ENCODE measurements around the gene CYP26B1. TPM values are rescaled to one million over a fixed set of nuclear protein-coding genes. Genes with fewer than 3 reads are reported as not detected.

The CYP26B1 gene
- total and polyA plus RNA-seq, 2 donors from 2014 or later: 2.5 to 3.1 TPM

DNA sequence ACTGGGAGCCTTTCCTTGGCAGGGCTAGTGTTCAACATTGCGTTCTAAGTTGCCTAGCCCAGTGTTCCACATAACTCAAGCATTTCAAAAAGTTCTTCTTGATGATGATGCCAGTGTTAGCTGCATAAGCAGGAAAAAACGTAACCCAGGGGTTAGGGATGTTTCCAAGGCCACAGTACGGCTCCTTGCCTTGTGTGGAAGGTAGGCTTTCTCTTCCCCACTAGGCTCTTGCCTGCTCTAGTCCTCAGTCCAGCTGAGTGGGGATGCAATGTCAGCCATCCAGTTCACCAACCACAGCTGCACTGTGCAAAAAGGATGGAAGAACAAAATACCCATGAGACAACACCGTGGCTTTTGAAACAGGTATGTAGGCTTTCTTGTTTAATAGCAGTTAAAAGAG is 28.0 kb upstream of the CYP26B1 start:
- Histone ChIP-seq H3K36me3 (ENCODE audit: control insufficient read depth in 2 of 3, insufficient read depth in 3 of 3, low read length in 3 of 3) (peaks cover 0 to 7% (median 6%) of the 10 kb centered on the region in 3 donors), H3K9ac (ENCODE audit: low read length in 3 of 3) (no peak overlapping the region), H3K4me1 (ENCODE audit: control insufficient read depth in 2 of 3, insufficient read depth in 2 of 3, low read depth in 1 of 3, low read length in 3 of 3) (no peaks in the 10 kb centered on the region), H3K27me3 (ENCODE audit: control insufficient read depth, insufficient read depth, low read length) (no peaks in the 10 kb centered on the region), H3K9me3 (ENCODE audit: control insufficient read depth in 2 of 3, insufficient read depth in 1 of 3, low read length in 3 of 3) (no peaks in the 10 kb centered on the region), H3K27ac (ENCODE audit: low read depth in 2 of 2, low read length in 2 of 2) (no peak overlapping the region), H3K4me3 (ENCODE audit: low read length in 3 of 3) (no peak overlapping the region)
- no peak for DNase-seq
- intact Hi-C loops (cut with DNase I): no loop called here
- TF ChIP-seq, protein P1, sequence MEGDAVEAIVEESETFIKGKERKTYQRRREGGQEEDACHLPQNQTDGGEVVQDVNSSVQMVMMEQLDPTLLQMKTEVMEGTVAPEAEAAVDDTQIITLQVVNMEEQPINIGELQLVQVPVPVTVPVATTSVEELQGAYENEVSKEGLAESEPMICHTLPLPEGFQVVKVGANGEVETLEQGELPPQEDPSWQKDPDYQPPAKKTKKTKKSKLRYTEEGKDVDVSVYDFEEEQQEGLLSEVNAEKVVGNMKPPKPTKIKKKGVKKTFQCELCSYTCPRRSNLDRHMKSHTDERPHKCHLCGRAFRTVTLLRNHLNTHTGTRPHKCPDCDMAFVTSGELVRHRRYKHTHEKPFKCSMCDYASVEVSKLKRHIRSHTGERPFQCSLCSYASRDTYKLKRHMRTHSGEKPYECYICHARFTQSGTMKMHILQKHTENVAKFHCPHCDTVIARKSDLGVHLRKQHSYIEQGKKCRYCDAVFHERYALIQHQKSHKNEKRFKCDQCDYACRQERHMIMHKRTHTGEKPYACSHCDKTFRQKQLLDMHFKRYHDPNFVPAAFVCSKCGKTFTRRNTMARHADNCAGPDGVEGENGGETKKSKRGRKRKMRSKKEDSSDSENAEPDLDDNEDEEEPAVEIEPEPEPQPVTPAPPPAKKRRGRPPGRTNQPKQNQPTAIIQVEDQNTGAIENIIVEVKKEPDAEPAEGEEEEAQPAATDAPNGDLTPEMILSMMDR (IDR thresholded peaks at IDR 0.05; ENCODE audit: borderline replicate concordance, extremely low read depth, insufficient read depth): no peak
- FAIRE-seq: no peak

DNA sequence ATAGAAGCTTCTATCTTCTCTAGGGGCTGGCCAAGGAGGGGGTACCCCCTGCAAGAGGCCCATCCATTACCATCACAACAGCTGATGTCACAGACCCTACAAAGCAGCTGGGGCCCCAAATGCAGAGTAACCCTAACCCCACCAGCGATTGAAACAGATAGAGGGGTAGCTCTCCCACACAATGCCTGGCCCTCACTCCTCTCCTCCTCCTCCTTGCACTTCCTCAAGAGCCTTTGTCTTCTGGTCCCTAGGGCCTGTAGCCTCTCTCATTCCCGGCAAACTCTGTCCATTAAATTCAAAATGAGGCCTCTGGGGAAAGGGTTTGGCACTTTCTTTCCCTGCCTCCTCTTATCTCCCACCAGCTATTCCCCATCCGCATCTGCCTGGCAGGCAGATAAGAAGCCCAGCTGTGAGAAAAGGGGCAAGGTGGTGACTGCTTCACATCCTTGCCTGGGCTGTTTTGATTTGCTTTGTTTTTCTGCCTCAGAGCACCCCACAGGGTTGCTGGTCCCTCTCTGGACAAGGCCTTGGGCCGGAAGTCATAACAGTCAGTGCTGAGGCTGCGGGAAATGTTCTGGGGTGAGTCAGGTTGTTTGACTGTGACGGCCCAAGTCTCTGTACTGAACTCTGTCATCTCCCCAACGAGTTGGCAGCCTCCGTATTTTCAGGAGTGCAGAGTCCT is 26.1 kb upstream of the CYP26B1 start:
- FAIRE-seq (no peak), DNase-seq (no peak)
- intact Hi-C loops (cut with DNase I): no loop called here
- H3K27me3 ChIP-seq (ENCODE audit: control insufficient read depth, insufficient read depth, low read length): no peaks in the 10 kb centered on the region
- no peak overlapping the region for H3K9ac ChIP-seq (ENCODE audit: low read length in 3 of 3)
- no peaks in the 10 kb centered on the region for H3K4me1 ChIP-seq (ENCODE audit: control insufficient read depth in 2 of 3, insufficient read depth in 2 of 3, low read depth in 1 of 3, low read length in 3 of 3)
- no peak overlapping the region for H3K4me3 ChIP-seq (ENCODE audit: low read length in 3 of 3)
- peaks cover 0 to 6% (median 4%) of the 10 kb centered on the region in 3 donors for H3K36me3 ChIP-seq (ENCODE audit: control insufficient read depth in 2 of 3, insufficient read depth in 3 of 3, low read length in 3 of 3)
- no peak overlapping the region for H3K27ac ChIP-seq (ENCODE audit: low read depth in 2 of 2, low read length in 2 of 2)
- TF ChIP-seq, protein P1 (IDR thresholded peaks at IDR 0.05; ENCODE audit: borderline replicate concordance, extremely low read depth, insufficient read depth): no peak
- H3K9me3 ChIP-seq (ENCODE audit: control insufficient read depth in 2 of 3, insufficient read depth in 1 of 3, low read length in 3 of 3): no peaks in the 10 kb centered on the region

DNA sequence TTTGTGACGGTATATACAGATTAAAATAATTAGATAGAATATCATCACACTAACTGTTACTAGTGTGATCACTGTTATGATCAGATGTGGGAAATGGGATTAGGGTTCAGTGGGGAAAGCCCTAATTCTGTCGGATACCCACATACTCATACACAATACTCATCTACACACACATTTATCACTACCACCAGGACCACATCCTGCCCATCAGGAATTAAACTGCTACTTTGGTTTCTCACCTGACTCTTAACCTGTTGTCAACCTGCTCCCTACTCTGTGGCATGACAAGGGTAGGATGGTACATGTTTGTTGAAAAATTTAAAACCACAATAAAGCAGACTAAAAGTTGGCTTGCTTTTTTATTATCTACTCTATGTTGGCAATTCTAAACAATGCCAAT is 24.8 kb upstream of the CYP26B1 start:
- no peak for FAIRE-seq
- Histone ChIP-seq H3K36me3 (ENCODE audit: control insufficient read depth in 2 of 3, insufficient read depth in 3 of 3, low read length in 3 of 3) (no peaks in the 10 kb centered on the region), H3K27ac (ENCODE audit: low read depth in 2 of 2, low read length in 2 of 2) (no peak overlapping the region), H3K4me3 (ENCODE audit: low read length in 3 of 3) (no peak overlapping the region), H3K9ac (ENCODE audit: low read length in 3 of 3) (no peak overlapping the region), H3K27me3 (ENCODE audit: control insufficient read depth, insufficient read depth, low read length) (no peaks in the 10 kb centered on the region), H3K4me1 (ENCODE audit: control insufficient read depth in 2 of 3, insufficient read depth in 2 of 3, low read depth in 1 of 3, low read length in 3 of 3) (no peaks in the 10 kb centered on the region), H3K9me3 (ENCODE audit: control insufficient read depth in 2 of 3, insufficient read depth in 1 of 3, low read length in 3 of 3) (no peaks in the 10 kb centered on the region)
- no peak for DNase-seq
- TF ChIP-seq, protein P1 (IDR thresholded peaks at IDR 0.05; ENCODE audit: borderline replicate concordance, extremely low read depth, insufficient read depth): no peak
- intact Hi-C loops (cut with DNase I): no loop called here

DNA sequence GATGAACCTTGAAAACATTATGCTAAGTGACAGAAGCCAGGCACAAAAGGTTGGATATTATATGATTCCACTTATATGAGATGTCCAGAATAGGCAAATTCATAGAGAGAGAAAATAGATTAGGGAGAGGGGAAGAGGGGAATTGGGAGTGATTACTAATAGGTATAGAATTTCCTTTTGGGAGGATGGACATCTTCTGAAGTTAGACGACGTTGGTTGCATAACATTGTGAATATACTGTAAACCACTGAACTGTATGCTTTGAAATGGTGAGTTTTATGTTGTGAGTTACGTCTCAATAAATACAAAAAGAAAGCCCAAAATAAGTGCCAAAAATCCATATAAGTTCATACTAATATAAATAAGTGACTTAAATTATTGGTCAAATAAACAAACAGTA is 18.6 kb upstream of the CYP26B1 start:
- no peak overlapping the region for H3K27ac ChIP-seq (ENCODE audit: low read depth in 2 of 2, low read length in 2 of 2)
- TF ChIP-seq, protein P1 (IDR thresholded peaks at IDR 0.05; ENCODE audit: borderline replicate concordance, extremely low read depth, insufficient read depth): no peak
- H3K9ac ChIP-seq (ENCODE audit: low read length in 3 of 3): no peak overlapping the region
- no peaks in the 10 kb centered on the region for H3K36me3 ChIP-seq (ENCODE audit: control insufficient read depth in 2 of 3, insufficient read depth in 3 of 3, low read length in 3 of 3)
- no peaks in the 10 kb centered on the region for H3K27me3 ChIP-seq (ENCODE audit: control insufficient read depth, insufficient read depth, low read length)
- FAIRE-seq: no peak
- H3K9me3 ChIP-seq (ENCODE audit: control insufficient read depth in 2 of 3, insufficient read depth in 1 of 3, low read length in 3 of 3): no peaks in the 10 kb centered on the region
- no peak for DNase-seq
- no peak overlapping the region for H3K4me3 ChIP-seq (ENCODE audit: low read length in 3 of 3)
- no peaks in the 10 kb centered on the region for H3K4me1 ChIP-seq (ENCODE audit: control insufficient read depth in 2 of 3, insufficient read depth in 2 of 3, low read depth in 1 of 3, low read length in 3 of 3)
- intact Hi-C loops (cut with DNase I): no loop called here

Data from kidney (tissue), 14 donors.